WTC11 (cell line): ENCODE measurements around the gene MAP6. TPM values are rescaled to one million over a fixed set of nuclear protein-coding genes. Genes with fewer than 3 reads are reported as not detected.

Source experiments
- ATAC-seq: fragments of 200-7000 bp; cut with Tn5 transposase; 2 replicates; pipeline ENCODE4 v1.10.0; 2021; ENCODE audit warnings: mild to moderate bottlenecking, moderate library complexity
- CTCF ChIA-PET: fragments of 300-600 bp; sonication (Branson Sonifier 250); formaldehyde crosslinking; loops from one replicate; lab custom pipeline; 2021; ENCODE audit warnings: antibody characterized with exemption; lab: Charles Lee
- POLR2A ChIA-PET: fragments of 350-600 bp; sonication (Branson Sonifier 250); formaldehyde crosslinking; loops from one replicate; lab custom pipeline; 2021; ENCODE audit warnings: antibody characterized with exemption; lab: Charles Lee
- DNase-seq: peaks from one replicate; pipeline ENCODE4 v3.0.0; 2021; ENCODE audit warnings: low spot score
- H3K27ac Mint-ChIP-seq: 2 replicates; pipeline ENCODE4 v1.8.0; 2021; ENCODE audit warnings: mixed read lengths
- H3K27me3 Mint-ChIP-seq: 2 replicates; pipeline ENCODE4 v1.8.0; 2021; ENCODE audit warnings: low read depth, mild to moderate bottlenecking, moderate library complexity, mixed read lengths
- H3K36me3 Mint-ChIP-seq: 2 replicates; pipeline ENCODE4 v1.8.0; 2021; ENCODE audit warnings: mixed read lengths
- H3K4me1 Mint-ChIP-seq: 2 replicates; pipeline ENCODE4 v1.8.0; 2022; ENCODE audit warnings: mixed read lengths
- H3K4me3 Mint-ChIP-seq: 2 replicates; pipeline ENCODE4 v1.8.0; 2021; ENCODE audit warnings: mild to moderate bottlenecking, moderate library complexity, mixed read lengths
- H3K9me3 Mint-ChIP-seq: 2 replicates; pipeline ENCODE4 v1.8.0; 2021; ENCODE audit warnings: mixed read lengths
- CREM ChIP-seq: sonication (generic); formaldehyde crosslinking; IDR thresholded peaks from 2 replicates; pipeline ENCODE4 v1.8.1; 2022; ENCODE audit warnings: mild to moderate bottlenecking, missing genetic modification reagents, moderate library complexity
- ELF4 ChIP-seq: sonication (generic); formaldehyde crosslinking; IDR thresholded peaks from 2 replicates; pipeline ENCODE4 v1.8.1; 2022; ENCODE audit warnings: low read depth, mild to moderate bottlenecking, moderate library complexity, missing genetic modification reagents
- ERG ChIP-seq: fragments of 250-450 bp; sonication (Bioruptor Pico); IDR thresholded peaks from 2 replicates; pipeline ENCODE4 v1.8.0; 2021; ENCODE audit warnings: mild to moderate bottlenecking
- JAZF1 ChIP-seq: fragments of 250-450 bp; sonication (Bioruptor Pico); IDR thresholded peaks from 2 replicates; pipeline ENCODE4 v1.9.0; 2021; ENCODE audit warnings: moderate library complexity, mild to moderate bottlenecking, inconsistent platforms
- MXD4 ChIP-seq: fragments of 250-450 bp; sonication (Bioruptor Pico); IDR thresholded peaks from 2 replicates; pipeline ENCODE4 v1.8.0; 2021; ENCODE audit warnings: mild to moderate bottlenecking, moderate library complexity, borderline replicate concordance
- USF2 ChIP-seq: sonication (generic); formaldehyde crosslinking; IDR thresholded peaks from 2 replicates; pipeline ENCODE4 v1.8.1; 2023; ENCODE audit warnings: mild to moderate bottlenecking, missing genetic modification reagents, moderate library complexity
- ZNF317 ChIP-seq: sonication (generic); formaldehyde crosslinking; IDR thresholded peaks from 2 replicates; pipeline ENCODE4 v1.8.1; 2023; ENCODE audit warnings: low read depth, mild to moderate bottlenecking, moderate library complexity, missing genetic modification reagents, borderline replicate concordance
- ZNF423 ChIP-seq: fragments of 250-450 bp; sonication (Bioruptor Pico); IDR thresholded peaks from 2 replicates; pipeline ENCODE4 v2.1.2; 2022; ENCODE audit warnings: mild to moderate bottlenecking, moderate library complexity
- ZNF532 ChIP-seq: fragments of 250-450 bp; sonication (Bioruptor Pico); IDR thresholded peaks from 2 replicates; pipeline ENCODE4 v1.9.0; 2021; ENCODE audit warnings: mild to moderate bottlenecking, borderline replicate concordance
- total RNA-seq: library from RNA; stranded (reverse); gene quantifications from 3 replicates; pipeline ENCODE4 v1.2.3, GENCODE V29; 2021

MAP6 gene
- total RNA-seq, 1 experiment from 2014 or later: 0.90 TPM

GRCh38 chr11:75557666-75558494, 111.0 kb downstream of the MAP6 start:
- TF ChIP-seq ERG (CRISPR knock-in tag): no peak
- TF ChIP-seq ZNF317 (CRISPR knock-in tag): no peak
- TF ChIP-seq CREM (CRISPR knock-in tag): no peak
- TF ChIP-seq ZNF423 (CRISPR knock-in tag): no peak
- no peak for TF ChIP-seq JAZF1 (CRISPR knock-in tag)
- no peak for TF ChIP-seq ZNF532 (CRISPR knock-in tag)
- TF ChIP-seq USF2 (CRISPR knock-in tag): no peak
- no peak for TF ChIP-seq ELF4 (CRISPR knock-in tag)
- TF ChIP-seq, all 79 proteins: peak for 0
- no peak overlapping the region for H3K27ac Mint-ChIP-seq
- no peak overlapping the region for H3K4me3 Mint-ChIP-seq
- peaks cover 67% of the 10 kb centered on the region for H3K4me1 Mint-ChIP-seq
- ChIA-PET POLR2A (no interaction called here), CTCF (interaction anchor here (1.3 to 2.2 kb wide), 5 partner anchors 10 to 106 kb away, joined by 3 to 8 read pairs (median 6); no protein-coding TSS in a partner anchor)
- no peaks in the 10 kb centered on the region for H3K36me3 Mint-ChIP-seq
- no peaks in the 10 kb centered on the region for H3K9me3 Mint-ChIP-seq
- ATAC-seq (no peak), DNase-seq (no peak)
- no peaks in the 10 kb centered on the region for H3K27me3 Mint-ChIP-seq

- DNase-seq (no peak), ATAC-seq (no peak)
- Mint-ChIP-seq H3K36me3 (no peaks in the 10 kb centered on the region), H3K4me1 (peaks cover 67% of the 10 kb centered on the region), H3K27me3 (no peaks in the 10 kb centered on the region), H3K9me3 (no peaks in the 10 kb centered on the region), H3K4me3 (no peak overlapping the region), H3K27ac (no peak overlapping the region)
- no peak for TF ChIP-seq ERG (CRISPR knock-in tag)
- POLR2A ChIA-PET: no interaction called here
- CTCF ChIA-PET: no interaction called here
Measured at GRCh38 chr11:75556275-75556674, 112.6 kb downstream of the MAP6 start.

- peaks cover under 1% of the 10 kb centered on the region; the same call in 1 of the 2 replicates for H3K27me3 Mint-ChIP-seq
- H3K36me3 Mint-ChIP-seq: no peaks in the 10 kb centered on the region
- peak overlapping the region; percentile 32; the same call in 1 of the 2 replicates for H3K4me3 Mint-ChIP-seq
- no peak for DNase-seq
- no peaks in the 10 kb centered on the region for H3K9me3 Mint-ChIP-seq
- H3K4me1 Mint-ChIP-seq: peaks cover 56% of the 10 kb centered on the region
- peak overlapping the region; percentile 96 for H3K27ac Mint-ChIP-seq
- ChIA-PET CTCF (interaction anchor here (1.3 to 3.2 kb wide), 5 partner anchors 9 to 151 kb away, joined by 3 to 69 read pairs (median 10); partner anchors contain the start of gene SERPINH1), POLR2A (interaction anchor here (1.6 to 2.5 kb wide), 4 partner anchors 8 to 29 kb away, joined by 5 to 35 read pairs (median 28); no protein-coding TSS in a partner anchor)
- no peak for ATAC-seq
- TF ChIP-seq MXD4: no peak
Measured at GRCh38 chr11:75555079-75555811, 113.6 kb downstream of the MAP6 start.
